Neutrophil (primary cell): ENCODE results near the gene ATP6V1E1.

Experiments
- H3K27ac ChIP-seq: fragments of 200-600 bp; sonication (generic); 2 replicates; pipeline ENCODE4 v1.5.1; 2016; ENCODE audit warnings: mild to moderate bottlenecking, moderate library complexity
- H3K27me3 ChIP-seq: fragments of 200-600 bp; sonication (generic); 2 replicates; pipeline ENCODE4 v1.6.0; 2016; ENCODE audit warnings: mild to moderate bottlenecking
- H3K36me3 ChIP-seq: fragments of 200-600 bp; sonication (generic); 2 replicates; pipeline ENCODE4 v1.5.1; 2017
- H3K4me1 ChIP-seq, 2 experiments: fragments of 200-600 bp in 1 of 2; sonication (generic) in 1 of 2; 1 replicate in 1 of 2; 2 replicates in 1 of 2; pipeline versions ENCODE4 v1.5.1 to v1.6.1; 2013 to 2016; ENCODE audit warnings: low read depth in 1 of 2, low read length in 1 of 2, mild to moderate bottlenecking in 1 of 2, moderate library complexity in 1 of 2; ENCODE audit not compliant: control insufficient read depth in 1 of 2, insufficient read depth in 1 of 2
- H3K4me3 ChIP-seq, 2 experiments: fragments of 200-600 bp in 1 of 2; sonication (generic) in 1 of 2; 1 replicate in 1 of 2; 2 replicates in 1 of 2; pipeline ENCODE4 v1.5.1; 2013 to 2016; ENCODE audit warnings: low read depth in 1 of 2, low read length in 1 of 2, mild to moderate bottlenecking in 1 of 2, moderate library complexity in 1 of 2
- H3K9me3 ChIP-seq: fragments of 200-600 bp; sonication (generic); 2 replicates; pipeline ENCODE4 v1.5.1; 2016
- CTCF ChIP-seq: fragments of 200-600 bp; sonication (generic); IDR thresholded peaks from 2 replicates; pipeline ENCODE4 v1.5.1; 2016; ENCODE audit warnings: antibody characterized with exemption

ATP6V1E1 gene

GRCh38 chr22:17631076-17631565 is 2.6 kb upstream of the ATP6V1E1 start:
- peaks cover 25 to 28% of the 10 kb centered on the region in 2 experiments for H3K4me1 ChIP-seq
- no peaks in the 10 kb centered on the region for H3K9me3 ChIP-seq
- no peak overlapping the region for H3K27ac ChIP-seq
- H3K27me3 ChIP-seq: no peaks in the 10 kb centered on the region
- TF ChIP-seq CTCF: no peak
- H3K36me3 ChIP-seq: no peaks in the 10 kb centered on the region
- no peak overlapping the region for H3K4me3 ChIP-seq

- Histone ChIP-seq H3K27me3 (no peaks in the 10 kb centered on the region), H3K27ac (peak overlapping the region; percentile 98), H3K4me1 (peaks cover 25 to 28% of the 10 kb centered on the region in 2 experiments), H3K4me3 (peak overlapping the region; percentile 97 to 99), H3K9me3 (no peaks in the 10 kb centered on the region), H3K36me3 (no peaks in the 10 kb centered on the region)
- no peak for TF ChIP-seq CTCF
Observed at GRCh38 chr22:17629641-17630040, 1.1 kb upstream of the ATP6V1E1 start.

GRCh38 chr22:17629173-17629489 is 582 bp upstream of the ATP6V1E1 start:
- Histone ChIP-seq H3K27ac (peak overlapping the region; percentile 98), H3K4me1 (peaks cover 25 to 28% of the 10 kb centered on the region in 2 experiments), H3K27me3 (no peaks in the 10 kb centered on the region), H3K4me3 (peak overlapping the region; percentile 97 to 99), H3K36me3 (no peaks in the 10 kb centered on the region), H3K9me3 (no peaks in the 10 kb centered on the region)
- no peak for TF ChIP-seq CTCF

GRCh38 chr22:17627961-17628405 is 566 bp downstream of the ATP6V1E1 start:
- Histone ChIP-seq H3K27ac (peak overlapping the region; percentile 98), H3K36me3 (peaks cover 4% of the 10 kb centered on the region), H3K4me1 (peaks cover 25 to 28% of the 10 kb centered on the region in 2 experiments), H3K9me3 (no peaks in the 10 kb centered on the region), H3K27me3 (no peaks in the 10 kb centered on the region), H3K4me3 (peak overlapping the region; percentile 97 to 99)
- no peak for TF ChIP-seq CTCF

GRCh38 chr22:17613280-17613679 is 15.3 kb downstream of the ATP6V1E1 start:
- H3K9me3 ChIP-seq: no peaks in the 10 kb centered on the region
- no peaks in the 10 kb centered on the region for H3K4me1 ChIP-seq
- H3K4me3 ChIP-seq: no peak overlapping the region
- H3K27ac ChIP-seq: no peak overlapping the region
- H3K36me3 ChIP-seq: peaks cover 79% of the 10 kb centered on the region
- H3K27me3 ChIP-seq: no peaks in the 10 kb centered on the region
- no peak for TF ChIP-seq CTCF

DNA sequence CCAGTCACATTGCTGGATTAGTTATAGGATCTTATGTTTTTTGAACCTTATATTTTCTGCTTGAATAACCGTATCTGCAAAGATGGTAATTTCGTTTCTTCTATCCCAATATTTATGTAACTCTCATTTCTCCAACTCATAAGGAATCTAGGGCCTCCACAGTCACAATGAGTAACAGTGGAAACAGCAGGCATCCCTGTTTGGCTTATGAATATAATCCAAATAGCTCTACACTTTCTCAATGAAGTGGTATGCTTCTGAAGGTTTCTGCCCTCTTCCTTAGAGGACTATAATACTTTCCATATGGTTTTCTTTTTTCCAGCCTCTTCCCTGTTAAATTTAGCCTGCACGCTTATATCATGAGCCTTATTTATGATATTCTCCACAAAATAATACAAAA is 16.5 kb downstream of the ATP6V1E1 start:
- Histone ChIP-seq H3K4me1 (no peaks in the 10 kb centered on the region), H3K9me3 (no peaks in the 10 kb centered on the region), H3K36me3 (peaks cover 79% of the 10 kb centered on the region), H3K4me3 (no peak overlapping the region), H3K27me3 (no peaks in the 10 kb centered on the region), H3K27ac (no peak overlapping the region)
- no peak for TF ChIP-seq CTCF
